ENCODE data around the gene SLA2. TPM values are rescaled to one million over a fixed set of nuclear protein-coding genes. Genes with fewer than 3 reads are reported as not detected.
"Not testable (repeated sequence)": the region's sequence is repeated elsewhere in the genome, so short reads cannot be mapped to it uniquely, and the experiment has no call there.

Gene SLA2, protein sequence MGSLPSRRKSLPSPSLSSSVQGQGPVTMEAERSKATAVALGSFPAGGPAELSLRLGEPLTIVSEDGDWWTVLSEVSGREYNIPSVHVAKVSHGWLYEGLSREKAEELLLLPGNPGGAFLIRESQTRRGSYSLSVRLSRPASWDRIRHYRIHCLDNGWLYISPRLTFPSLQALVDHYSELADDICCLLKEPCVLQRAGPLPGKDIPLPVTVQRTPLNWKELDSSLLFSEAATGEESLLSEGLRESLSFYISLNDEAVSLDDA
- not detected in 2 replicates for total RNA-seq (ENCODE audit: low replicate concordance)
- long read RNA-seq = 0 reads

DNA sequence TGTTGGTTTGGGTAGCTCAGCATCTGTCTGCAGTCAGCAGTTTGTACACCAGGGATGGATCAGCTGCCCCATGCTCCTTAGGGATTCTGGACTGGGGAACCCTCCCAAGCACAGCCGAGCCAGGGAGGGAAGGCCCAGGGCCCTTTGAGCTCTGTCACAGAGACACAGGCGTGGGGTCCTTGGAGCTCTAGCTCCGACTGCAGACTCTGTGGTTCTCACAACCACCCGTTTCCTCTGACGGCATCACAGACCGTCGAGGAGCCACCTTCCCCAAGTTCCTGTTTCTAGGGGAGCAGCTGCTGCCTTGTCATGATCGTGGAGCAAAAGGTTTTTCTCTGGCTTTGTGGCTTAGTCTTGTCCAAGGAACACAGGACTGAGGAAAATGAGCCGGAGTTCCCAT, at the start of gene SLA2:
Gene SLA2, minus strand, starts transcription at position 199 of the 400 bp plus-strand sequence. CDS start 4,861 bp downstream, outside the sequence.
- no peaks in the 10 kb centered on the region for H3K27me3 Mint-ChIP-seq
- no peak for DNase-seq (ENCODE audit: extremely low spot score, unreplicated experiment)
- H3K36me3 Mint-ChIP-seq = no peaks in the 10 kb centered on the region
- no peak within 1 kb of the TSS for H3K4me3 Mint-ChIP-seq
- TF ChIP-seq, protein P1, sequence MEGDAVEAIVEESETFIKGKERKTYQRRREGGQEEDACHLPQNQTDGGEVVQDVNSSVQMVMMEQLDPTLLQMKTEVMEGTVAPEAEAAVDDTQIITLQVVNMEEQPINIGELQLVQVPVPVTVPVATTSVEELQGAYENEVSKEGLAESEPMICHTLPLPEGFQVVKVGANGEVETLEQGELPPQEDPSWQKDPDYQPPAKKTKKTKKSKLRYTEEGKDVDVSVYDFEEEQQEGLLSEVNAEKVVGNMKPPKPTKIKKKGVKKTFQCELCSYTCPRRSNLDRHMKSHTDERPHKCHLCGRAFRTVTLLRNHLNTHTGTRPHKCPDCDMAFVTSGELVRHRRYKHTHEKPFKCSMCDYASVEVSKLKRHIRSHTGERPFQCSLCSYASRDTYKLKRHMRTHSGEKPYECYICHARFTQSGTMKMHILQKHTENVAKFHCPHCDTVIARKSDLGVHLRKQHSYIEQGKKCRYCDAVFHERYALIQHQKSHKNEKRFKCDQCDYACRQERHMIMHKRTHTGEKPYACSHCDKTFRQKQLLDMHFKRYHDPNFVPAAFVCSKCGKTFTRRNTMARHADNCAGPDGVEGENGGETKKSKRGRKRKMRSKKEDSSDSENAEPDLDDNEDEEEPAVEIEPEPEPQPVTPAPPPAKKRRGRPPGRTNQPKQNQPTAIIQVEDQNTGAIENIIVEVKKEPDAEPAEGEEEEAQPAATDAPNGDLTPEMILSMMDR (conservative IDR thresholded peaks at IDR 0.05) = no peak
- H3K4me1 Mint-ChIP-seq (ENCODE audit: unreplicated experiment) = no peaks in the 10 kb centered on the region
- H3K27ac Mint-ChIP-seq = no peak within 1 kb of the TSS
- no peaks in the 10 kb centered on the region for H3K9me3 Mint-ChIP-seq

DNA sequence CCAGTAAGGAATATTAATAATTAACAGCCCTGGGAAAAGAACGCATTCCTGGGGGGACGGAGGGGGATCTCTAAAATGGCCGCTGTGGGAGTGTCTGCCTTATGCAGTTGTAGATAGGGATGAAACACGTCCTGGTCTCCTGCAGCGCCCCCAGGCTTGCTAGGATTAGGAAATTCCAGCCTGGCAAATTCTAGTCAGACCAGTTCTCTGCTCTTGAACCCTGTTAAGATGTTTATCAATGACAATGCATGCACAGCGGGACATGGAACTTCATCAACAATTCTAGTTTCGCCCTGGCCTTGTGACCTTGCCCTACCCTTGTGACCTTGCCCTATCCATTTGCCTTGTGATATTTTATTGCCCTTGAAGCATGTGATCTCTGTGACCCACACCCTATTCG, 49.5 kb upstream of the SLA2 start:
- not testable (repeated sequence) for DNase-seq (ENCODE audit: extremely low spot score, unreplicated experiment); H3K36me3 Mint-ChIP-seq; H3K27ac Mint-ChIP-seq; H3K4me1 Mint-ChIP-seq (ENCODE audit: unreplicated experiment); H3K9me3 Mint-ChIP-seq; H3K4me3 Mint-ChIP-seq; H3K27me3 Mint-ChIP-seq

DNA sequence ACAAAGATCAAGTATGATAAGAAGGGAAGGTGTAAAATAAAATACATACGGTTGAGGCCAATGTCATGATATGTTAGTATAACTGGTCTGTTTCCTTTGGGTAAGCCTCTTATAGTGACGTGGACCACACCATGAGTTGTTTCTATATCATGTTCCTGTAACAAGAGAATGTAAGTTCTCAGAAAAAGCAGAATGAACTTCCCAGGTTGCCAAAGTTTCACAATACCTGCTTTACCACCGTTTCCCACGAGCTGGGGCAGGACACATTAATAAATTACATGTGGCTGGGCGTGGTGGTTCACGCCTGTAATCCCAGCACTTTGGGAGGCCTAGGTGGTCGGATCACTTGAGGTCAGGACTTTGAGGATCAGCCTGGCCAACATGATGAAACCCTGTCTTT, 42.6 kb upstream of the SLA2 start:
- no peaks in the 10 kb centered on the region for H3K9me3 Mint-ChIP-seq
- no peaks in the 10 kb centered on the region for H3K27me3 Mint-ChIP-seq
- TF ChIP-seq, protein P1 (conservative IDR thresholded peaks at IDR 0.05) = no peak
- no peak overlapping the region for H3K4me3 Mint-ChIP-seq
- DNase-seq (ENCODE audit: extremely low spot score, unreplicated experiment) = no peak
- no peaks in the 10 kb centered on the region for H3K36me3 Mint-ChIP-seq
- H3K27ac Mint-ChIP-seq = peak overlapping the region; percentile 25
- no peaks in the 10 kb centered on the region for H3K4me1 Mint-ChIP-seq (ENCODE audit: unreplicated experiment)

DNA sequence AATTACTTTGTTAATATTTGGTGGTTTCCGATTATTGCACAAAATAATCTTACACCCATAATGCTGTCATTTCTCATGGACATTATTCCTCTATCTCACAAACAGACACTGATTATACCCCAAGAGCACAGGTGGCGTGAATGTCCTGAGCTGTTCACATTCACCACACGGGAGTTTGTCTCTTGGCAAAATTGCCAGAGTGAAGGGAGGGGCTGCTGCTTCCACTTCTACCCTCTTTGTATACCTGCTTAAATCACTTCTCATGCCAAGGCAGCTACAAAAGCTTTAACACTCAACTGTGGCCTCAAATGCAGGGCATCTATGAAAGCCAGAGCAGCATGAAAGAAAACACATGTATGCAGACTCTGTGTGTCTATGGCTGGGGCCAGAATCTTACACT, 41.9 kb upstream of the SLA2 start:
- no peaks in the 10 kb centered on the region for H3K4me1 Mint-ChIP-seq (ENCODE audit: unreplicated experiment)
- TF ChIP-seq, protein P1 (conservative IDR thresholded peaks at IDR 0.05) = no peak
- no peak for DNase-seq (ENCODE audit: extremely low spot score, unreplicated experiment)
- no peaks in the 10 kb centered on the region for H3K9me3 Mint-ChIP-seq
- H3K36me3 Mint-ChIP-seq = no peaks in the 10 kb centered on the region
- no peaks in the 10 kb centered on the region for H3K27me3 Mint-ChIP-seq
- H3K4me3 Mint-ChIP-seq = no peak overlapping the region
- no peak overlapping the region for H3K27ac Mint-ChIP-seq

DNA sequence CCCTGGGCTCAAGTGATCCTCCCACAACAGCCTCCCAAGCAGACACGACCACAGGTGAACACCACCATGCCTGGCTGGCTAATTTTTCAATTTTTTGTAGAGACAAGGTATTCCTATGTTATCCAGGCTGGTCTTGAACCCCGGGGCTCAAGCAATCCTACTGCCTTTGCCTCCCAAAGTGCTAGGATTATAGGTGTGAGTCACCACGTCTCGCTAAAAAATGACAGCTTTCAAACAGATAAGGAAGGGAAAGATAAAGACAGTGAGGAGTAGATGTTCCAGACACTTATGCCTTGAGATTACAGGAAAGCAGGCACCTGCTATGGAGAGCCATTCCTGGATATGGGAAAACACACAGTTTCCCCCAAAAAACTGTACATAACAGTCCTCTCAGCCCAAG, 40.9 kb upstream of the SLA2 start:
- Mint-ChIP-seq H3K4me3 (no peak overlapping the region), H3K27ac (no peak overlapping the region), H3K27me3 (no peaks in the 10 kb centered on the region), H3K9me3 (no peaks in the 10 kb centered on the region), H3K36me3 (peaks cover 4% of the 10 kb centered on the region), H3K4me1 (ENCODE audit: unreplicated experiment) (no peaks in the 10 kb centered on the region)
- TF ChIP-seq, protein P1 (conservative IDR thresholded peaks at IDR 0.05) = no peak
- DNase-seq (ENCODE audit: extremely low spot score, unreplicated experiment) = no peak

DNA sequence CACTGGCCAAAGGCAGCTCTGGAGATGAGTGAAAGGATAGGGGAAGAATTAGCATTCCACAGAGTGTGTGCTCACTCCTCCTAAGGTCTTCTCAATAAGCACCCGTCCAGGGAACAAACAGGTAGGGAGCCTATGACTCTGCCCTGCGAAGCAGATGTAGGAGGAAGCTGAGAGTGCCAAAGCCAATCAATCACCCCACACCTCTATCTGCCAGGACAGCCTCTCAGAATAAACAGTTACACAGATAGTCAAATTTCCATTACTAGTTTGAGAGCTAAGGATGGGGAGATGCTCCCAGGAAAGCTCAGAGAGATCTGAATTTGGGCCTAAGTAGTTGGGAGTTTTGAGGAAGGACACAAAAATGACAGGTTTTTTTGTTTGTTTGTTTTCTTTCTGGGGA, 40.5 kb upstream of the SLA2 start:
- Mint-ChIP-seq H3K27me3 (no peaks in the 10 kb centered on the region), H3K4me3 (no peak overlapping the region), H3K9me3 (no peaks in the 10 kb centered on the region), H3K36me3 (peaks cover 4% of the 10 kb centered on the region), H3K4me1 (ENCODE audit: unreplicated experiment) (no peaks in the 10 kb centered on the region), H3K27ac (no peak overlapping the region)
- TF ChIP-seq, protein P1 (conservative IDR thresholded peaks at IDR 0.05) = no peak
- no peak for DNase-seq (ENCODE audit: extremely low spot score, unreplicated experiment)
